ENCODE results near the gene PLPPR3.
"Not testable (repeated sequence)": the region's sequence is repeated elsewhere in the genome, so short reads cannot be mapped to it uniquely, and the experiment has no call there.

The PLPPR3 gene

DNA sequence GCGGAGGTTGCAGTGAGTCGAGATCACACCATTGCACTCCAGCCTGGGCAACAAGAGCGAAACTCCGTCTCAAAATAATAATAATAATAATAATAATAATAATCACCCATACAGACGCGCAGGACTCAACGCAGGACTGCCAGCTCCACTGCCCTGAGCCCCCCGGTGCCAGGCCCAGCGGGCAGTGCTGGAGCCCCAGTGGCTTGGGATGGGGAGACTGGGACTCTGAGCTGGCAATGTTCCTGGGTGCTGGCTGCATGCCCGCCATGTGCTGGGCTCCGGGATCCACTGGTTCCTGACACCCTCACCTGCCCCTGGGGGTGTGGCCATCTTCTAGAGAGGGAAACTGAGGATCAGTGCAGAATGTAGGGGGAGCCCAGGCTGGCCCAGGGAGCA is 5.6 kb upstream of the PLPPR3 start:
- H3K4me1 ChIP-seq (ENCODE audit: insufficient read depth, low read length) = no peaks in the 10 kb centered on the region; the same call in 1 of the 2 replicates
- H3K9me3 ChIP-seq (ENCODE audit: control insufficient read depth, insufficient read depth, low read length) = no peaks in the 10 kb centered on the region
- H3K36me3 ChIP-seq (ENCODE audit: insufficient read depth, low read length) = no peaks in the 10 kb centered on the region
- no peak overlapping the region for H3K9ac ChIP-seq (ENCODE audit: low read depth, low read length)

DNA sequence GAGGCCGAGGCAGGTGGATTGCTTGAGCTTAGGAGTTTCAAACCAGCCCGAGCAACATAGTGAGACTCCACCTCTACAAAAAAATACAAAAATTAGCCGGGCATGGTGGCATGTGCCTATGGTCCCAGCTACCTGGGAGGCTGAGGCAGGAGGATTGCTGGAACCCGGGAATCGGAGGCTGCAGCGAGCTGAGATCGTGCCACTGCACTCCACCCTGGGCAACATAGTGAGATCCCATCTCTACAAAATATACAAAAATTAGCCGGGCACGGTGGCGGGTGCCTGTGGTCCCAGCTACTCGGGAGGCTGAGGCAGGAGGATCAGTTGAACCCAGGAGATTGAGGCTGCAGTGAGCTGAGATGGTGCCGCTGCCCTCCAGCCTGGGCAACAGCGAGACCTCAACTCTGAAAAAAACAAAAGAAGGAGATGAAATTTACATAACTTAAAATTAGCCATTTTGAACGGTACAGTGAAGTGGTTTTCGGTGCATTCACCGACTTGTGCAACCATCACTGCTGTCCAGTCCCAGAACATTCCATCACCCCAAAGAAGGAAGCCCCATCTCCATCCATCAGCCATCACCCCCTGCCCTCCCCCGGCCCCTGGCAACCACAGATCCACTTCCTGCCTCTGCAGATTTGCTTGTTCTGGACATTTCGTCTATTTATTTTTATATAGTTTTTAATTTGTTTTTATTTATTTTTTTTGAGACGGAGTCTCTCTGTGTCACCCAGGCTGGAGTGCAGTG is 4.3 kb upstream of the PLPPR3 start:
- H3K9ac ChIP-seq (ENCODE audit: low read depth, low read length) = no peak overlapping the region
- no peaks in the 10 kb centered on the region for H3K36me3 ChIP-seq (ENCODE audit: insufficient read depth, low read length)
- no peaks in the 10 kb centered on the region for H3K9me3 ChIP-seq (ENCODE audit: control insufficient read depth, insufficient read depth, low read length)
- no peaks in the 10 kb centered on the region; the same call in 1 of the 2 replicates for H3K4me1 ChIP-seq (ENCODE audit: insufficient read depth, low read length)

GRCh38 chr19:824885-825284 is 3.1 kb upstream of the PLPPR3 start:
- Histone ChIP-seq H3K4me1 (ENCODE audit: insufficient read depth, low read length) (no peaks in the 10 kb centered on the region; the same call in 1 of the 2 replicates), H3K9ac (ENCODE audit: low read depth, low read length) (no peak overlapping the region), H3K36me3 (ENCODE audit: insufficient read depth, low read length) (no peaks in the 10 kb centered on the region), H3K9me3 (ENCODE audit: control insufficient read depth, insufficient read depth, low read length) (no peaks in the 10 kb centered on the region)

GRCh38 chr19:823565-824121 is 1.9 kb upstream of the PLPPR3 start:
- no peaks in the 10 kb centered on the region; the same call in 1 of the 2 replicates for H3K4me1 ChIP-seq (ENCODE audit: insufficient read depth, low read length)
- H3K9ac ChIP-seq (ENCODE audit: low read depth, low read length) = no peak overlapping the region
- no peaks in the 10 kb centered on the region for H3K36me3 ChIP-seq (ENCODE audit: insufficient read depth, low read length)
- no peaks in the 10 kb centered on the region for H3K9me3 ChIP-seq (ENCODE audit: control insufficient read depth, insufficient read depth, low read length)

- no peaks in the 10 kb centered on the region for H3K9me3 ChIP-seq (ENCODE audit: control insufficient read depth, insufficient read depth, low read length)
- H3K36me3 ChIP-seq (ENCODE audit: insufficient read depth, low read length) = no peaks in the 10 kb centered on the region
- H3K4me1 ChIP-seq (ENCODE audit: insufficient read depth, low read length) = no peaks in the 10 kb centered on the region; the same call in 1 of the 2 replicates
- peak overlapping the region; percentile 62 for H3K9ac ChIP-seq (ENCODE audit: low read depth, low read length)
Measured at GRCh38 chr19:821231-821824, 427 bp downstream of the PLPPR3 start.

DNA sequence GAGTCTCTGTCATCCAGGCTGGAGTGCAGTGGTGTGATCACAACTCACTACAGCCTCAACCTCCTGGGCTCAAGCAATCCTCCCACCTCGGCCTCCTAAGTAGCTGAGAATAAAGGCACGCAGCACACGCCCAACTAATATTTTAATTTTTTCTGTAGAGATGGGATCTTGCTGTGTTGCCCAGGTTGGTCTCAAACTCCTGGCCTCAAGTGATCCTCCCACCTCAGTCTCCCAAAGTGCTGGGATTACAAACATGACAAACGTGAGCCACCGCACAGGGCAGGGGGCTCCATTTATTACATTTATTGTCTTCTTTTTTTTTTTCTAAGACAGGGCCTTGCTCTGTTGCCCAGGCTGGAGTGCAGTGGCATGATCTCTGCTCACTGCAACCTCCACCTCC is 1.5 kb downstream of the PLPPR3 start:
- not testable (repeated sequence) for H3K4me1 ChIP-seq (ENCODE audit: insufficient read depth, low read length); H3K9me3 ChIP-seq (ENCODE audit: control insufficient read depth, insufficient read depth, low read length); H3K36me3 ChIP-seq (ENCODE audit: insufficient read depth, low read length); H3K9ac ChIP-seq (ENCODE audit: low read depth, low read length)

GRCh38 chr19:816500-816857 is 5.3 kb downstream of the PLPPR3 start:
- no peak overlapping the region for H3K9ac ChIP-seq (ENCODE audit: low read depth, low read length)
- H3K9me3 ChIP-seq (ENCODE audit: control insufficient read depth, insufficient read depth, low read length) = no peaks in the 10 kb centered on the region; the same call in 1 of the 2 replicates
- H3K36me3 ChIP-seq (ENCODE audit: insufficient read depth, low read length) = peaks cover 4% of the 10 kb centered on the region; the same call in 1 of the 2 replicates
- H3K4me1 ChIP-seq (ENCODE audit: insufficient read depth, low read length) = no peaks in the 10 kb centered on the region

GRCh38 chr19:815775-816499 is 5.8 kb downstream of the PLPPR3 start:
- Histone ChIP-seq H3K9me3 (ENCODE audit: control insufficient read depth, insufficient read depth, low read length) (no peaks in the 10 kb centered on the region; the same call in 1 of the 2 replicates), H3K9ac (ENCODE audit: low read depth, low read length) (no peak overlapping the region), H3K36me3 (ENCODE audit: insufficient read depth, low read length) (peaks cover 4% of the 10 kb centered on the region; the same call in 1 of the 2 replicates), H3K4me1 (ENCODE audit: insufficient read depth, low read length) (no peaks in the 10 kb centered on the region)

DNA sequence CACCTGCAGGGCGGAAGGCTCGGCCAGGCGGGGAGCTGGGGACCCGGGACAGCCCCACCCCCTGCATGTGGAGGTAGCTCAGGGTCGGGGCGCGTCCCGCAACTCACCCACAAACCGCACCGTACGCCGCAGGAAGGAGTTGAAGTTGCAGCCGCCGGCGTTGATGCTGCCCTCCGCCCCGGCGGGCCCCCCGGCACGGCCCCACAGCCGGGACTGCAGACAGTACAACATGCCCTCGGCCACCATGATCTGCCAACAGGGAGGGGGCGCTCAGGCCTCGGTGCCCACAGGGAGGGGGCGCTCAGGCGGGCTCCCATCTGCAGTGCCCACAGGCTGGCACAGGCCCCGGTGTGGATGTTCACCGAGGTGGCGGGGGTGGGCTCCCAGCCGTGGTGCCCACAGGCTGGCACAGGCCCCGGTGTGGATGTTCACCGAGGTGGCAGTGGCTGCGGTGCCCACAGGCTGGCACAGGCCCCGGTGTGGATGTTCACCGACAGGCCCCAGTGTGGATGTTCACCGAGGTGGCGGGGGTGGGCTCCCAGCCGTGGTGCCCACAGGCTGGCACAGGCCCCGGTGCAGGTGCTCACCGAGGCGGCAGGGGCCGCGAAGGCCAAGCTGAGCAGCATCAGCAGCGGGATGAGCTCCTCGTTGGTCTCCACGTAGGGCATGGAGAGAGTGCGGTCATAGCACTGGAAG is 6.5 kb downstream of the PLPPR3 start:
- no peaks in the 10 kb centered on the region; the same call in 1 of the 2 replicates for H3K9me3 ChIP-seq (ENCODE audit: control insufficient read depth, insufficient read depth, low read length)
- no peaks in the 10 kb centered on the region for H3K4me1 ChIP-seq (ENCODE audit: insufficient read depth, low read length)
- H3K36me3 ChIP-seq (ENCODE audit: insufficient read depth, low read length) = peaks cover 6% of the 10 kb centered on the region; the same call in 1 of the 2 replicates
- H3K9ac ChIP-seq (ENCODE audit: low read depth, low read length) = no peak overlapping the region

- peaks cover 13% of the 10 kb centered on the region for H3K36me3 ChIP-seq (ENCODE audit: insufficient read depth, low read length)
- no peak overlapping the region for H3K9ac ChIP-seq (ENCODE audit: low read depth, low read length)
- H3K9me3 ChIP-seq (ENCODE audit: control insufficient read depth, insufficient read depth, low read length) = no peaks in the 10 kb centered on the region; the same call in 1 of the 2 replicates
- no peaks in the 10 kb centered on the region for H3K4me1 ChIP-seq (ENCODE audit: insufficient read depth, low read length)
Measured at GRCh38 chr19:814152-815078, 7.3 kb downstream of the PLPPR3 start.

DNA sequence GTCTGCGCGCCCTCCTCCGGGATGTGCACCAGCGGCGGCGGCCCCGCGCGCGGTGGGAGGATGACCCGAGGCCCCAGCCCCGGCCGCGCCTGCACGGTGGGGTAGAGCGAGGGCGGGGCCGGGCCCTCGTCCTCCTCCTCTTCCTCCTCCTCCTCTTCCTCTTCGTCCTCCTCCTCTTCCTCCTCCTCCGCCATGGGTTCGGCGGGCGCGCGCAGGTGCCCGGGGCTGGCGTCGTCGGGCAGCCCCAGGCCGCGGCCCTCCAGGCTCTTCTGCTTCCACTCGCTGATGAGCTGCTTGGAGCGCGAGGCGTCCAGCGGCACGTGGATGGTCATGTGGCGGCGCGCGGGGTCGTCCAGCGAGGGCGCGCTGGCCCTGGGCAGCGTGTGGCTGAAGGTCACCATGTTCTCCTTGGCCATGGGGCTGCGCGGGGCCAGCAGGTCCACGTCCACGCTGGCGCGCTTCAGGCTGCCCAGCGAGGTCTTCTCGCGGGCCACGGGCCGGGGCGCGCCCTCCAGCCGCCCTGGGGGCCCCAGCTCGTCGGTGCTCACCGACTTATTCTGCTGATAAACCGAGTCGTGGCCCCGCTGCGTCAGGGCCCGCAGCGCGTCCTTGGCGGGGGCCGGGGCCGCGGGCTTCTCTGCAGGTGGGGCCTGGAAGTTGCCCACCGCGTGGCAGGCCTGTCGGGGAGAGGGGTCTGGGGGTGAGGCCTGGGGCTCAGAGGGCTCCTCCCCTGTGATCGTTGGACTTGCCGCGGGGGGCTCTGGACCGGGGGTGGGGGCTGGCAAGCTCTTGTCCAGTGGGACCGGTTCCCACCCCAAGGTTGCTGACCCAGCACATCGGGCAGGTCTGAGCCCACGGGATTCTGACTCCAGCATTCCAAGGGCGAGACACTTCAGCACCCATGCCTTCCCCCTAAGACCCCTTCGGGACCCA is 8.3 kb downstream of the PLPPR3 start:
- H3K9ac ChIP-seq (ENCODE audit: low read depth, low read length) = no peak overlapping the region
- H3K4me1 ChIP-seq (ENCODE audit: insufficient read depth, low read length) = no peaks in the 10 kb centered on the region
- no peaks in the 10 kb centered on the region; the same call in 1 of the 2 replicates for H3K9me3 ChIP-seq (ENCODE audit: control insufficient read depth, insufficient read depth, low read length)
- peaks cover 19% of the 10 kb centered on the region for H3K36me3 ChIP-seq (ENCODE audit: insufficient read depth, low read length)

DNA sequence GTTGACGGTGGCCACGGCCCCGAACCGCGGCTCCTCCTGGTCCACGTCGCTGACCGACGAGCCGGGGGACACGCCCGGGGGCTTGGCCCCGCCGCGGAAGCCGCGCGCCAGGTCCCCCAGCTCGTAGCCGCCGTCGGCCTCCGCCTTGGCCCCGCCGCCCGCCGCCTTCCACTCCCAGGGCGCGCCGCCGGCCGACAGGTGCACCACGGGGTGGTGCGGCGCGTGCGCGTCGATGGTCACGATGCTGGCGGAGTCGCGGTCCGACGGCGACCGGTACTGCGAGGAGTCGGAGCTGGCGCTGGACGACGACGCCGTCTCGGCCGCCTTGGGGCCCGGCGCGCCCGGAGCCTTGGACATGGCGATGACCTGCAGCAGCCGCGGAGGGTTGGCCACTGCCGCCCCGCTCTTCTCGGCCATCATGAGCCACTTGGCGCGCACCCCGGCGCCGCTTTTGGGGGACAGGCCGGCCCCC is 9.0 kb downstream of the PLPPR3 start:
- Histone ChIP-seq H3K9me3 (ENCODE audit: control insufficient read depth, insufficient read depth, low read length) (no peaks in the 10 kb centered on the region; the same call in 1 of the 2 replicates), H3K4me1 (ENCODE audit: insufficient read depth, low read length) (no peaks in the 10 kb centered on the region), H3K9ac (ENCODE audit: low read depth, low read length) (no peak overlapping the region), H3K36me3 (ENCODE audit: insufficient read depth, low read length) (peaks cover 19% of the 10 kb centered on the region)

Data from ES-I3 (cell line).